ENCODE measurements around the gene TM4SF4.
"Not testable (repeated sequence)": the region's sequence is repeated elsewhere in the genome, so short reads cannot be mapped to it uniquely, and the experiment has no call there.

TM4SF4 gene, protein sequence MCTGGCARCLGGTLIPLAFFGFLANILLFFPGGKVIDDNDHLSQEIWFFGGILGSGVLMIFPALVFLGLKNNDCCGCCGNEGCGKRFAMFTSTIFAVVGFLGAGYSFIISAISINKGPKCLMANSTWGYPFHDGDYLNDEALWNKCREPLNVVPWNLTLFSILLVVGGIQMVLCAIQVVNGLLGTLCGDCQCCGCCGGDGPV

GRCh38 chr3:149474250-149474817 lies at the start of gene TM4SF4:
TM4SF4 (plus strand) TSS chr3:149474697; CDS start chr3:149474878, 181 bp downstream.
- DNase-seq (ENCODE audit: low read depth, low spot score), result no peak

DNA sequence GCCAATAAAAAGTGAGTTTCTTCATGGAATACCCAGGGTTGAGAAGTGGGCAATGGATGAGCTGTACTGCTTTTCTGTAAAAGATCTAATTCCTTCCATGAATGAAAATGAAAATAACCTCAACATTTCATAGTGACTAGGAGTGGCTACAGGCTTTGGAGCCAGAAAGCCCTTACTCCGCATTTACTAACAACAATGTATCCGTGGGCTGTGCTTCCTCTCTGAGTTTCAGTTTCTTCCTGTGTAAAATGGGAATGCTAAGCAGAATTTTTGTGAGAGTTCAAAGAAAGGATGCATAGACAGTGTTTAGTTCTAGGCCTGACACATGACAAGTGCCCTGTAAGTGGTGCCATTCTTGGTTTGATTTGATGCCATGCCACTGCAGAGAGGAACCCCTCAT lies 49.6 kb upstream of the TM4SF4 start:
- no peak for DNase-seq (ENCODE audit: low read depth, low spot score)

DNA sequence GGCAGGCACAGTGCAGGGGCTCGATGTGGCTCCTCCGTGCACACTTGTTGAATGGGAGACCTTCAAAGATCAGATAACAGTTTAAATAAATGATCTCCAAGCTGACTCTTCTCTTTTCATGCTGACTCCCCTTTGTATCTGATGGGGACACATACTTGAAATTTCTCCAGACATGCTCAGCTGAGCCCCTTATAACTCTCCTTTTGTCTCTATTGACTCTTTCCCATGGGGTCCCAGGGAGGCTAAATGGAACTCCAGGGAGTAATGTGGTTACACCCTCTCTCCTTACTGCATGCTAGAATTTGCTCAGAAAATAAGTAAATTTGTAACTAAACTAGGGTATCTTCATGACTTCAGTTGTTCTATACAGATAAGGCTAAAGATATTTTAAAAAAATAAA lies 48.2 kb upstream of the TM4SF4 start:
- DNase-seq (ENCODE audit: low read depth, low spot score), result no peak

DNA sequence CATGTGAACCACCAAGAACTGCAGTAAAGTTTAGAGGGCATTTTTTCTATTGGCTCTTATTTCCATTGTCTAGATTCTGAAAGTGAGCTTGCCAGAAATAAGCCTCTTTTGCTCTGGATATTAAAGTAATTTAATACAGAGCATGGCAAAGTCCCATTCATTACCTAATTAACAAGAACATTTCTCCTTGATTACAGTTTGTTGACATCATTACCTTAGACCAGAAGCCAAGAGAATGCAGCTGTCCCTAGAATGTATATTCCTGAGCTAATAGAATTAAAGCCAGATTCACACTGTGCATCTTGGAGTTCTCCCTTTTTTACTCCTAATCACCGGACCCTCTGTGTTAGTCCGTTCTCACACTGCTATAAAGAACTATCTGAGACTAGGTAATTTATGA lies 46.4 kb upstream of the TM4SF4 start:
- DNase-seq (ENCODE audit: low read depth, low spot score), result no peak

- no peak for DNase-seq (ENCODE audit: low read depth, low spot score)
These were observed 44.3 kb upstream of the TM4SF4 start for GRCh38 chr3:149430216-149430615.

GRCh38 chr3:149432149-149432548 lies 42.3 kb upstream of the TM4SF4 start:
- DNase-seq (ENCODE audit: low read depth, low spot score), result no peak

GRCh38 chr3:149435996-149436885 lies 38.3 kb upstream of the TM4SF4 start:
- DNase-seq (ENCODE audit: low read depth, low spot score), result no peak

GRCh38 chr3:149437286-149437685 lies 37.2 kb upstream of the TM4SF4 start:
- no peak for DNase-seq (ENCODE audit: low read depth, low spot score)

DNA sequence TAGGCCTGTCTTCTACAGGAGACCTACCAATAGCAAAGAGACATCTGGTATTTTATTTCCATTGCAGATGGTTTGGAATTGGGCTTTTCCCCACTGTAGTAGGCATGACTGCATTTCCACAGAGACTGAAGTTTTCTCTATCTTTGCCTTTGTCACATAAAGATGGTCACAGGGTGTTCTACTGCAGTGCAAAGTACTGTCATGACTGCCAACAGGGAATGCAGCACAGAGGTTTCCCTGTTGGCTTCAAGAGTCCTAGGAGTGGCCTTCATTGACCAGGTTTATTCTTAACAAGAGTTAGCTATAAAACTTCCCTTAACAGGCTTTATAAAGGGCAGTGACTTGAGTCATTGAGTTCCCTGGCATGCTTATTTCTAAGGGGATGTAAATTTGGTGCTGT lies 36.8 kb upstream of the TM4SF4 start:
- no peak for DNase-seq (ENCODE audit: low read depth, low spot score)

DNA sequence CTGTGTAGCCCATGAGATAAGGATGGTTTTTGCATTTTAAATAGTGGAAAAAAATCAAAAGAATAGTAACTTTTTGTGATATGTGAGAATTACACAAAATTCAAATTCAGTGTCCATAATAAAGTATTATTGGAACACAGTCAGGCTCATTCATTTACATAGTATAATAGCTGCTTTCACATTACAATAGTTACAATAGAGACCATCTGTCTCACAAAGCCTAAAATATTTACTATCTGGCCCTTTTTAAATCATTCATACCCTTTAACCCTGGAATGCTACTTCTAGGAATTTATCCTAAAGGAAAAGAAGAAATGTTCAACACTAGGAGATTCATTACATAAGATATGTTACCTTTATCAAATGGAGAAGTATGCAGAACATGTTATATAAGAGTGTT lies 35.5 kb upstream of the TM4SF4 start:
- no peak for DNase-seq (ENCODE audit: low read depth, low spot score)

DNA sequence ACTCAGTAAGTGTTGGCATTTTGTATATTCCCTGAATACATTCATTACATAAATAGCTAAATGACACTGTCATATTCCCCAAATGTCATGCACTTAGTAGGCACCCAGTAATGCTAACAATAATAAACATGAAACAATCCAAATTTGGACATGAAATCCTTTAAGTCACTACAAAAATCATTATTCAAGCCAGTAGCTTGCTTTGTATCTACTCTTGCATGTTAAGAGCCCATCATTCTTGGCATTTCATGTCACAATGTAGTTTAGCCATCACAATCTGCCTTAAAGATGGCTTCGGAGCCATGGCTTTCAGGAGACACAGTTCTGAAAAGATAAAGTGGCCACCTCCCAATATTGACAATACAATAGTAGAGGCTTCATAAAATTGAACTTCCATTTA lies 32.9 kb upstream of the TM4SF4 start:
- no peak for DNase-seq (ENCODE audit: low read depth, low spot score)

DNA sequence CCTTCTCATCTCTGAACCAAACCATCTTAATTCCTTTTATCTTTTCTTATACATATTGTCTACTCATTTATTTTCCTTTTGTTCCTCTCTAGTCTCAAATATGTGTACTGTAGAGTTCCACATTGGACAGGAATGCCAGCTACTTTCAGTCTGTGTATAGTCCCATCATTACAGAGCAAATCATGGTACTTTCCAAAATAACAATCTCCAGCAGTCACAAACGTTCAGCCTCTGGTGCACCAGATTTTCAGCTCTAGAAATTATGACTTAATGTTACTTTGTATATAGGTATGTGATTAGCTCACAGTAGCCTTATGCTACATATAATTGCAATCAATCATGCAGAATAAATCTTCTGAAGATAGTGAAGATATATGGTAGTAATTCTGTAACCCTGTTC lies 32.5 kb upstream of the TM4SF4 start:
- no peak for DNase-seq (ENCODE audit: low read depth, low spot score)

- DNase-seq (ENCODE audit: low read depth, low spot score), result no peak
These were observed 31.5 kb upstream of the TM4SF4 start for GRCh38 chr3:149442851-149443544.

DNA sequence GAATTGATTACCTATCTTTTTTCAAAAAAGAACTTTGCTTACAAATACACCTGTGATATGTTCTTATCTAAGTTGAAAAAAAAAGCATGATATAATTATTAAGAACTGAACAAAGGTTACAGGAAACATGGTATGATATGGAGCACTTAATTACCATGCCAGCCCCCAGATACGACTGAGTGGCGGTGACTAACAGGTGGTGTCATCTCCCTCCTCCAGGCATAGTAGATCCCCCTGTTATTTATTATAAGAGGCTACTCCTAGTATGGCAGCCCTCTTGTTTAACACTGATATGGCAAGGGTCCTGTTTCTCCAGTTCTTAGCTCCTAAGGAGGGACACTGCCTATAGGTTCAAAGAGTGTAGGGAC lies 31.0 kb upstream of the TM4SF4 start:
- no peak for DNase-seq (ENCODE audit: low read depth, low spot score)

GRCh38 chr3:149444867-149445266 lies 29.6 kb upstream of the TM4SF4 start:
- not testable (repeated sequence) for DNase-seq (ENCODE audit: low read depth, low spot score)

- no peak for DNase-seq (ENCODE audit: low read depth, low spot score)
These were observed 26.1 kb upstream of the TM4SF4 start for GRCh38 chr3:149448331-149448831.

DNA sequence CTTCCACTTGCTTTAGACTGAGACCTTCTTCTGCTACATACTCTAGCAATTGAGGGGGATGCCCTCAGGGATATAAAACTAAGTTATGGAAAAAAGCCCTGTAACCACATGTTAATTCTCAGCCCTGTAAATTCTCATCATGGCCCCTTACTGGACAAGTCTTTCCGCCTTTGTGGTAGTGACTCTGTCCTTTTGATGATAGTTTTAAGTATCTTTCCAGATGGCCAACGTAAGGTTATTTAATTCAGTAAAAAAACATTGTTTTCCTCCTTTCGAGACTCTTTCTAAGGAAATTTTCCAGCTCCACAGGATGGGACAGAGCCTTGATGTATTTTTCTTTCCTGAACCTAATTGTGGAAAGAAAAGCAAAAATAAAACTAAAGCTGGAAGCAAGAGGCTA lies 25.3 kb upstream of the TM4SF4 start:
- DNase-seq (ENCODE audit: low read depth, low spot score), result no peak

DNA sequence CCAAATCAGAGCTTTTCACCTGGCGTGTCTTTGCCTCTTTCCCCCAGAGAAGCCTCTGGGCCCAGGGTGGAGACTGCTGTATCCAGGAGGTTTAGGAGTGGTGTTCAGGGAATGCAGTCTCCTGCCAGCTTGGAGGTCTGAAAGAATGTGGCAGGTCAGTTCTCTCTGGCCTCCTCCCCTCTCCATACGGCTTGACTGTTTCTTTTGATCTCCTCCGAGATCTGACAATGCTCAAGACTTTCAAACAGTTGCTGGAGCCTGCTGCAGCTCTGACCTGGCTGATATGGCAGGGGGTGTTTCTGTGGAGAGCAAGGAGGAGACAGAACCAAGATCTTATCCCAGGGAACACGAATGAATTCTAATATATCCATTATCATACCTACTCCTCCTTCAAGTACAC lies 24.7 kb upstream of the TM4SF4 start:
- no peak for DNase-seq (ENCODE audit: low read depth, low spot score)

GRCh38 chr3:149450281-149450680 lies 24.2 kb upstream of the TM4SF4 start:
- no peak for DNase-seq (ENCODE audit: low read depth, low spot score)

DNA sequence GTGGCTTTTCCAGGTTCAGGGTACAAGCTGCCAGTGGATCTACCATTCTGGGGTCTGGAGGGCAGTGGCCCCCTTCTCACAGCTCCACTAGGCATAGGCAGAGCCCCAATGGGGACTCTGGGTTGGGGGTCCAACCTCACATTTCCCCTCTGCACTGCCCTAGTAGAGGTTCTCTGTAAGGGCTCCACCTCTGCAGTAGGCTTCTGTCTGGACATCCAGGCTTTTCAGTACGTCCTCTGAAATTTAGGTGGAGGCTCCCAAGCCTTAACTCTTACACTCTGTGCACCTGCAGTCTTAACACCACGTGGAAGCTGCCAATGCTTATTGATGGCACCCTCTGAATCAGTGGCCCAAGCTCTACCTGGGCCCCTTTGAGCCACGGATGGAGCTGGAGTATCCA lies 22.5 kb upstream of the TM4SF4 start:
- no peak for DNase-seq (ENCODE audit: low read depth, low spot score)

- no peak for DNase-seq (ENCODE audit: low read depth, low spot score)
These were observed 21.2 kb upstream of the TM4SF4 start for GRCh38 chr3:149453140-149453805.

GRCh38 chr3:149454746-149455145 lies 19.8 kb upstream of the TM4SF4 start:
- no peak for DNase-seq (ENCODE audit: low read depth, low spot score)

All from iPS DF 19.7 (cell line).